NB4 (cell line): ENCODE results near the gene CROCC2.

Experiments
- MYC ChIP-seq: IDR thresholded peaks from 2 replicates; pipeline ENCODE4 v1.6.1; 2011; ENCODE audit warnings: low read depth, low read length
- POLR2A ChIP-seq: IDR thresholded peaks from 2 replicates; pipeline ENCODE4 v1.6.1; 2011; ENCODE audit warnings: mild to moderate bottlenecking; ENCODE audit not compliant: insufficient read length; ENCODE audit errors: extremely low read depth
- TF ChIP-seq, protein P1 (sequence below): IDR thresholded peaks from 2 replicates; pipeline ENCODE4 v1.6.1; 2011; ENCODE audit warnings: low read depth, low read length
- TF ChIP-seq, protein P2 (sequence below): IDR thresholded peaks from one replicate; pipeline ENCODE4 v1.5.1; 2012; ENCODE audit warnings: low read depth, low read length

DNA sequence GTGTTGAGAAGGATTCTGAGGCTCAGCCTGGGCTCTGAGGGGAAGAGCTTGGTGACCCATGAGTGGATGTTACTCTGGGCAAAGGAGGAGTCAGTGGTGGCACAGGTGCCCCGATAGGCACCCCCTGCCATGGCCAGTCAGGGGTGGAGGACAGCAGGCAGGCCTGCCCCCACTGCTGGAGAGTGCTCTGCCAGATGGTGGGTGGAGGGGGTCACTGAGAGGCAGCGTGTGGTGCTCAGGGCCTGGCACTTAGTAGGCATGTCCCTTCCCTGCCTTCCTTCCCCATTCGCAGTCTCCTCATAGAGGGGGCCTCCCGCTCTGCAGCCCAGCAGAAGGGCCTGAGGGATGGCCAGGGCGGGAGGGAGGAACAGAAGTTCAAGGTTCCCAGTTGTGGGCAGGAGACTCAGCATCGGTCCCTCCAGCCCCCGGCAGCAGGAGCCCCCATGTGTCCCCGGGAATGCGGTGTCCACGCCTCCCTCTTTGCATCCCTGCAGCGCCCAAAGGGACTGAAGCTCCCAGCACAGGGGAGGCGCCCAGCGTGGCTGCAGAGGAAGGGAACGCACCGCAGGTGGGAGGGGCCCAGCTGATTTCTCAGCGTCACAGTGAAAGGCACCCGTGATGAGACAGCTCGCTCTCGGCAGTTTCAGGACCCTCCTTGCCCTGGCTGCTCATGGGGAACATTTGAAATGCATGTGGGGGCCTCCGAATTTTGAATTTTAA lies 86.6 kb downstream of the CROCC2 start:
- TF ChIP-seq POLR2A = no peak
- TF ChIP-seq, protein P1, sequence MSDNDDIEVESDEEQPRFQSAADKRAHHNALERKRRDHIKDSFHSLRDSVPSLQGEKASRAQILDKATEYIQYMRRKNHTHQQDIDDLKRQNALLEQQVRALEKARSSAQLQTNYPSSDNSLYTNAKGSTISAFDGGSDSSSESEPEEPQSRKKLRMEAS = peak; percentile 15; the same call in 1 of the 2 replicates
- TF ChIP-seq, protein P2, sequence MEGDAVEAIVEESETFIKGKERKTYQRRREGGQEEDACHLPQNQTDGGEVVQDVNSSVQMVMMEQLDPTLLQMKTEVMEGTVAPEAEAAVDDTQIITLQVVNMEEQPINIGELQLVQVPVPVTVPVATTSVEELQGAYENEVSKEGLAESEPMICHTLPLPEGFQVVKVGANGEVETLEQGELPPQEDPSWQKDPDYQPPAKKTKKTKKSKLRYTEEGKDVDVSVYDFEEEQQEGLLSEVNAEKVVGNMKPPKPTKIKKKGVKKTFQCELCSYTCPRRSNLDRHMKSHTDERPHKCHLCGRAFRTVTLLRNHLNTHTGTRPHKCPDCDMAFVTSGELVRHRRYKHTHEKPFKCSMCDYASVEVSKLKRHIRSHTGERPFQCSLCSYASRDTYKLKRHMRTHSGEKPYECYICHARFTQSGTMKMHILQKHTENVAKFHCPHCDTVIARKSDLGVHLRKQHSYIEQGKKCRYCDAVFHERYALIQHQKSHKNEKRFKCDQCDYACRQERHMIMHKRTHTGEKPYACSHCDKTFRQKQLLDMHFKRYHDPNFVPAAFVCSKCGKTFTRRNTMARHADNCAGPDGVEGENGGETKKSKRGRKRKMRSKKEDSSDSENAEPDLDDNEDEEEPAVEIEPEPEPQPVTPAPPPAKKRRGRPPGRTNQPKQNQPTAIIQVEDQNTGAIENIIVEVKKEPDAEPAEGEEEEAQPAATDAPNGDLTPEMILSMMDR = no peak
- TF ChIP-seq MYC = no peak
